ENCODE data around the gene GALNT12. TPM values are rescaled to one million over a fixed set of nuclear protein-coding genes. Genes with fewer than 3 reads are reported as not detected.

Gene GALNT12
- total RNA-seq, 1 experiment from 2014 or later = 3.3 TPM

DNA sequence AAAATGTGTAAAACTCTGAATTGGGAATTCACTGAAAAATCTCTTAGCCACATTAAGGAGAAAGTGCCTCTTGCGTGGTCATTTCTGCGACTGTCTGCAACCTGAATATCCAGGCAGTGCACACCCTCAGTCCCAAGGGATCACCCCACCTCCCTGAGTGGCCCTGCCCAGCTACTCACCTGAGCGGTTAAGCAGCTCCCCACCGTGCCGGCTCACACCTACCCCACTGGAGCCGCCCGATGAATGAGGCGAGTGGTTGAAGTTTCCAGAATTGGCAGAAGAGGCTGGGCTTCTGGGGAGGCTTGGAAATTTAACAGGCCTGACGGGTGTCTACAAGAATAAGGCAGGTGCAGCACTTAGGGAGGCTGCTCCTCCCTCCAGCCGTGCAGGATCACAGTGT, 36.8 kb upstream of the GALNT12 start:
- intact Hi-C loops (cut with micrococcal nuclease; ENCODE audit: unreplicated experiment) (no loop called here), in situ Hi-C loops (cut with HindIII; ENCODE audit: low pct_unique_long_range_greater_than_20kb, low sequenced_read_pairs) (no loop called here)
- no peaks in the 10 kb centered on the region for H3K36me3 ChIP-seq (ENCODE audit: control insufficient read depth, insufficient read depth, low read length)
- H3K27me3 ChIP-seq (ENCODE audit: control insufficient read depth, insufficient read depth, low read length) = no peaks in the 10 kb centered on the region
- ChIA-PET CTCF (no interaction called here), POLR2A (no interaction called here)
- no peaks in the 10 kb centered on the region for H3K9me3 ChIP-seq (ENCODE audit: control insufficient read depth, insufficient read depth, low read depth, low read length)
- BruUV-seq (replicated peaks) = no TSS peak
- H3K27ac ChIP-seq (ENCODE audit: low read length) = no peak overlapping the region
- ATAC-seq (no peak), DNase-seq (ENCODE audit: low read depth, low spot score) (no peak)
- no peaks in the 10 kb centered on the region for H3K4me1 ChIP-seq (ENCODE audit: control insufficient read depth, insufficient read depth, low read length)
- TF ChIP-seq SIN3A (IDR thresholded peaks at IDR 0.05; ENCODE audit: borderline replicate concordance, insufficient read depth, low read depth, low read length) (no peak), REST (IDR thresholded peaks at IDR 0.05; ENCODE audit: insufficient read depth in 1 of 2, low read depth in 2 of 2, low read length in 1 of 2) (no peak), TCF7L2 (IDR thresholded peaks at IDR 0.05; ENCODE audit: low read depth, low read length) (no peak), CTCF (IDR thresholded peaks at IDR 0.05) (no peak), POLR2AphosphoS5 (IDR thresholded peaks at IDR 0.05; ENCODE audit: low read depth, low read length) (no peak)
- H3K4me3 ChIP-seq (ENCODE audit: low read depth in 2 of 2, low read length in 2 of 2) = no peak overlapping the region

- intact Hi-C loops (cut with micrococcal nuclease; ENCODE audit: unreplicated experiment) = no loop called here
- BruUV-seq (replicated peaks) = no TSS peak
- ChIA-PET POLR2A (no interaction called here), CTCF (no interaction called here)
- H3K9me3 ChIP-seq (ENCODE audit: control insufficient read depth, insufficient read depth, low read depth, low read length) = no peaks in the 10 kb centered on the region
- no peak for ATAC-seq
- in situ Hi-C loops (cut with HindIII; ENCODE audit: low pct_unique_long_range_greater_than_20kb, low sequenced_read_pairs) = no loop called here
- no peaks in the 10 kb centered on the region for H3K36me3 ChIP-seq (ENCODE audit: control insufficient read depth, insufficient read depth, low read length)
- H3K4me3 ChIP-seq (ENCODE audit: low read depth in 2 of 2, low read length in 2 of 2) = no peak overlapping the region
- TF ChIP-seq CTCF (IDR thresholded peaks at IDR 0.05) (no peak), REST (IDR thresholded peaks at IDR 0.05; ENCODE audit: insufficient read depth in 1 of 2, low read depth in 2 of 2, low read length in 1 of 2) (no peak), SIN3A (IDR thresholded peaks at IDR 0.05; ENCODE audit: borderline replicate concordance, insufficient read depth, low read depth, low read length) (no peak), POLR2AphosphoS5 (IDR thresholded peaks at IDR 0.05; ENCODE audit: low read depth, low read length) (no peak), TCF7L2 (IDR thresholded peaks at IDR 0.05; ENCODE audit: low read depth, low read length) (no peak)
- DNase-seq (ENCODE audit: low read depth, low spot score) = no peak
- no peaks in the 10 kb centered on the region for H3K4me1 ChIP-seq (ENCODE audit: control insufficient read depth, insufficient read depth, low read length)
- no peak overlapping the region for H3K27ac ChIP-seq (ENCODE audit: low read length)
- no peaks in the 10 kb centered on the region for H3K27me3 ChIP-seq (ENCODE audit: control insufficient read depth, insufficient read depth, low read length)
Observed at GRCh38 chr9:98771209-98771874, 36.1 kb upstream of the GALNT12 start.
